ENCODE measurements around the gene SFT2D3.

GRCh38 chr2:127713562-127713961 is 12.3 kb downstream of the SFT2D3 start:
- TF ChIP-seq TAF1 (IDR thresholded peaks at IDR 0.05; ENCODE audit: low read depth) (no peak), CTCF (IDR thresholded peaks at IDR 0.05; ENCODE audit: poor library complexity, severe bottlenecking) (no peak), POLR2AphosphoS5 (IDR thresholded peaks at IDR 0.05) (no peak), RAD21 (conservative IDR thresholded peaks at IDR 0.05) (no peak), EP300 (conservative IDR thresholded peaks at IDR 0.05; ENCODE audit: poor library complexity, severe bottlenecking) (no peak), REST (IDR thresholded peaks at IDR 0.05; ENCODE audit: borderline replicate concordance) (no peak)
